Endothelial cell of umbilical vein (primary cell): ENCODE data around the gene CCDC97.

Source experiments
- CTCF ChIP-seq, 2 donors: IDR thresholded peaks; 1 replicate in 1 of 2; 2 replicates in 1 of 2; pipeline ENCODE4 v1.5.1; 2011; ENCODE audit warnings: low read length in 2 of 2, mild to moderate bottlenecking in 2 of 2, moderate library complexity in 2 of 2, control low read depth in 1 of 2, inconsistent platforms in 1 of 2, low read depth in 1 of 2; ENCODE audit not compliant: insufficient read depth in 1 of 2; ENCODE audit errors: extremely low read depth in 1 of 2
- EZH2 ChIP-seq: IDR thresholded peaks from 2 replicates; pipeline ENCODE4 v1.6.1; 2012; ENCODE audit warnings: borderline replicate concordance, low read depth, mild to moderate bottlenecking, moderate library complexity, low read length, inconsistent platforms; ENCODE audit not compliant: severe bottlenecking
- JUN ChIP-seq: IDR thresholded peaks from 2 replicates; pipeline ENCODE4 v1.6.1; 2011; ENCODE audit warnings: borderline replicate concordance, low read depth; ENCODE audit not compliant: insufficient read length, insufficient read depth
- MYC ChIP-seq: IDR thresholded peaks from one replicate; pipeline ENCODE4 v1.6.1; 2011; ENCODE audit warnings: mild to moderate bottlenecking, low read depth, low read length
- POLR2A ChIP-seq: IDR thresholded peaks from 2 replicates; pipeline ENCODE4 v1.6.1; 2012; ENCODE audit warnings: low read depth, mild to moderate bottlenecking, control low read depth, low read length
- POLR2AphosphoS5 ChIP-seq: IDR thresholded peaks from 2 replicates; pipeline ENCODE4 v1.6.1; 2012; ENCODE audit warnings: low read depth, mild to moderate bottlenecking, control low read depth, low read length, moderate library complexity; ENCODE audit not compliant: insufficient read depth

GRCh38 chr19:41327576-41328156 lies 17.7 kb downstream of the CCDC97 start:
- TF ChIP-seq CTCF (IDR thresholded peaks at IDR 0.05; ENCODE audit: extremely low read depth in 1 of 2, insufficient read depth in 1 of 2, low read depth in 1 of 2, low read length in 2 of 2) (no peak), POLR2A (no peak), MYC (no peak), EZH2 (no peak), POLR2AphosphoS5 (peak; percentile 98), JUN (no peak)
